ENCODE results near the gene ANXA7.
"Not testable (repeated sequence)": the region's sequence is repeated elsewhere in the genome, so short reads cannot be mapped to it uniquely, and the experiment has no call there.

ANXA7 gene

DNA sequence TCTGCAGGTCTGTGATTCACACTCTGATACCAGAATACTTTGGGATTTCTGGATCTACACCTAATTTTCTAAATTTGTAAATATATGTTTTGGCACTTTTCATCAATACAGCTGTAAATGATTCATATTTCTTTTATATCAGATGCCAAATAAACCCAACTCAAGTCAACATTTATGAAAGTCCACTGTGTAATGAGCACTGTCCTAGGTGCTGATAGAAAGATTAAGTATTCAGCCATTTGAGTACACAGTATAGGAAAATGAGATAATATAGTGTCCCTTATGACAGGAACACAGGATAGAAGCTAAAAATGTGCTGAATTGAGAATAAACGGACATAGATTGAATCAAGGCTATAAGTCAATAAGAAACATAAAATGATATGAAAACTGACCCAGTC lies 6.4 kb downstream of the ANXA7 start:
- no peak overlapping the region for H3K27ac ChIP-seq
- TF ChIP-seq, protein P1, sequence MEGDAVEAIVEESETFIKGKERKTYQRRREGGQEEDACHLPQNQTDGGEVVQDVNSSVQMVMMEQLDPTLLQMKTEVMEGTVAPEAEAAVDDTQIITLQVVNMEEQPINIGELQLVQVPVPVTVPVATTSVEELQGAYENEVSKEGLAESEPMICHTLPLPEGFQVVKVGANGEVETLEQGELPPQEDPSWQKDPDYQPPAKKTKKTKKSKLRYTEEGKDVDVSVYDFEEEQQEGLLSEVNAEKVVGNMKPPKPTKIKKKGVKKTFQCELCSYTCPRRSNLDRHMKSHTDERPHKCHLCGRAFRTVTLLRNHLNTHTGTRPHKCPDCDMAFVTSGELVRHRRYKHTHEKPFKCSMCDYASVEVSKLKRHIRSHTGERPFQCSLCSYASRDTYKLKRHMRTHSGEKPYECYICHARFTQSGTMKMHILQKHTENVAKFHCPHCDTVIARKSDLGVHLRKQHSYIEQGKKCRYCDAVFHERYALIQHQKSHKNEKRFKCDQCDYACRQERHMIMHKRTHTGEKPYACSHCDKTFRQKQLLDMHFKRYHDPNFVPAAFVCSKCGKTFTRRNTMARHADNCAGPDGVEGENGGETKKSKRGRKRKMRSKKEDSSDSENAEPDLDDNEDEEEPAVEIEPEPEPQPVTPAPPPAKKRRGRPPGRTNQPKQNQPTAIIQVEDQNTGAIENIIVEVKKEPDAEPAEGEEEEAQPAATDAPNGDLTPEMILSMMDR (conservative IDR thresholded peaks at IDR 0.05), result no peak

DNA sequence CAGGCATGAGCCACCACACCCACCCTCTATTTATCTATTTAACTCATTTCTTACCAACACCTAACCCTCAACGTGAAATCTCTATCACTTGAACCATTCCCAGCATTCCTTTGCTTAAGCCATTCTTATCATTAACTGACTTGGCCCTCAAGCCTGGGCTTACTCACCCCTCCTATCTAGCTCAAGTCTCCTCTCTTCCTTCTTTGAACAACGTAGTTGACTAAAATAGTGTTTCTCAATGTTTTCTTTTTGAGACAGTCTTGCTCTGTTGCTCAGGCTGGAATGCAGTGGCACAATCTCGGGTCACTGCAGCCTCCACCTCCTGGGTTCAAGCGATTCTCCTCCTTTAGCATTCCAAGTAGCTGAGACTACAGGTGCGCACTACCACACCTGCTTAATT lies 7.0 kb downstream of the ANXA7 start:
- H3K27ac ChIP-seq, result no peak overlapping the region
- TF ChIP-seq, protein P1 (conservative IDR thresholded peaks at IDR 0.05), result no peak

DNA sequence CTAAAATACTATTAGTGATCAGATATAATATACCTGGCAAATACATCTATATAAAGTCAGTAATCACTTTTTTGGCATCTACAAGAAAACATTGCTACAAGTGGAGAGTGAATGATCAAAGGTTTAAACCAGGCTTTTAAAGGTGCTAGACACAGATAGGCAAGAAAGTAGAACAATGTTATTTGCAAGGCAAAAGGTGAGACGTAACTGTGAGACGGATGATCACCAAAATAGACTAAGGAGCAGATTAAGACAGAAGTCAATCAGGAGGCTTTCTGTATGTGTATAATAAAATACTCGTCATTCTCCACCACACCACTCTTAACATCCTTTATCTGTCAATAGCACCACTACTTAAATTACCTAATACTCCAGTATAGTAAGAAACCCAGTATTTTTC lies 8.3 kb downstream of the ANXA7 start:
- TF ChIP-seq, protein P1 (conservative IDR thresholded peaks at IDR 0.05), result no peak
- no peak overlapping the region for H3K27ac ChIP-seq

DNA sequence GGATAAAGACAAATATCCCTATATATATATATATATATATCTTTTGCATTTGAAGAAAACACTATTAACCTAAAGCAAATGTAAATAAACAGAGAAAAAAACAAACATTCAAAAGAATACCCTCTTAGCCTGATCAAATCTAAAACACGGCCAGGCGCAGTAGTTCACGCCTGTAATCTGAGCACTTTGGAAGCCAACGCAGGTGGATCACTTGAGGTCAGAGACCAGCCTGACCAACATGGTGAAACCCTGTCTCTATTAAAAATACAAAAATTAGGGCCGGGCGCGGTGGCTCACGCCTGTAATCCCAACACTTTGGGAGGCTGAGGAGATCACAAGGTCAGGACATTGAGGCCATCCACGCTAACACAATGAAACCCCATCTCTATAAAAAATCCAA lies 9.2 kb downstream of the ANXA7 start:
- TF ChIP-seq, protein P1 (conservative IDR thresholded peaks at IDR 0.05), result no peak

DNA sequence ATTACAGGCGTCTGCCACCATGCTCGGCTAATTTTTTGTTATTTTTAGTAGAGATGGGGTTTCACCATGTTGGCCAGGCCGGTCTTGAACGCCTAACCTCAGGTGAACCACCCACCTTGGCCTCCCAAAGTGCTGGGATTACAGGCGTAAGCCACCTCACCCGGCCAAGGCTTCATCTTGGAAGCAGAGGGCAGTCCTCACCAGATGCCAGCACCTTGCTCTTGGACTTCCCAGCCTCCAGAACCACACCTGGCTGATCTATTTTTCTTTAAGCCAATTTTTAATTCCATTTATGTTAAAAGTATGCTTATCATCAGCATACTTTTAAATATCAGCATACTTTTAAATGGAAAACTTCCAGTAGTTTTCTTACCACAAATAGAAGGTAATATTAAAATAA lies 12.2 kb downstream of the ANXA7 start:
- H3K27ac ChIP-seq, result no peak overlapping the region
- TF ChIP-seq, protein P1 (conservative IDR thresholded peaks at IDR 0.05), result no peak

More for the DNA sequence above, 9.2 kb downstream of the ANXA7 start:
- H3K27ac ChIP-seq, result no peak overlapping the region

DNA sequence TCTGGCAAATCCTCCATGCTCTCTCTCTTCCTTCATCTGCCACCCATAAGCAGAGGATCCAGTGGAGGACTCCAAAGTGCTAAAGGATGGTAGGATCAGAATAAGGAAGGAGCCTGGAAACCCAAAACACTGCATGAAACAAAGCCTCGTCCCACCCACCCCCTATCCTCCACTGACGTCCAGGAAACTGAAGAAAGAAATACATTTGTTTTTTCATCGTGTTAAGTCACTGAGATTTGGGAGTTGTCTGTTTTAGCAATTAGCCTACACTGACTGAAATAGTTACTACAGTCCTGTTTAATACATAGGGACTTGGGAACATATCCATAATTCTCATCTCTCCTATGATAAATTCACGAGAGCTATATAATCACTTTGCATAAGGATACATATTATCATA lies 14.8 kb downstream of the ANXA7 start:
- H3K27ac ChIP-seq, result no peak overlapping the region
- TF ChIP-seq, protein P1 (conservative IDR thresholded peaks at IDR 0.05), result no peak

DNA sequence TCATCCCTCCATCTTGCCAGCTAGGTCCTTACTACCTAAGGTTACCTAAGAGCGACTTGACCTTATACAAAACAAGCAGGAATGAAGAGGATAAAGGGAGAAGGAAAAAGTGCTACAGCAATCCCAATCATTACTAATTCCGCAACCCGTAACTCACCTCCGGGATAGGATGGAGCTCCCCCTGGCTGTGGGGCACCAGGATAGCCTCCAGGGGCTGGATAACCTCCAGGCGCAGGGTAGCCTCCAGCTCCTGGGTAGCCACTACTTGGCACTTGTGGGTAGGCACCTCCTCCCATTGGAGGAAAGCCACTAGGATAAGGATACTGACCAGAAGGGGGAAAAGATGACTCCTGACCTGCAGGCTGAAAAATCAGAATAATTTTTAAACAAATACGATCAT lies 15.8 kb downstream of the ANXA7 start:
- H3K27ac ChIP-seq, result no peak overlapping the region
- TF ChIP-seq, protein P1 (conservative IDR thresholded peaks at IDR 0.05), result peak; percentile 37

DNA sequence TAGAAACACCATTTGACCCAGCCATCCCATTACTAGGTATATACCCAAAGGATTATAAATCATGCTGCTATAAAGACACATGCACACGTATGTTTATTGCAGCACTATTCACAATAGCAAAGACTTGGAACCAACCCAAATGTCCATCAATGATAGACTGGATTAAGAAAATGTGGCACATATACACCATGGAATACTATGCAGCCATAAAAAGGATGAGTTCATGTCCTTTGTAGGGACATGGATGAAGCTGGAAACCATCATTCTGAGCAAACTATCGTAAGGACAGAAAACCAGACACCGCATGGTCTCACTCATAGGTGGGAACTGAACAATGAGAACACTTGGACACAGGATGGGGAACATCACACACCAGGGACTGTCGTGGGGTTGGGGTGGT lies 19.5 kb downstream of the ANXA7 start:
- not testable (repeated sequence) for H3K27ac ChIP-seq

All from VCaP (cell line).